ENCODE results near the gene LRIT1. TPM values are rescaled to one million over a fixed set of nuclear protein-coding genes. Genes with fewer than 3 reads are reported as not detected.

LRIT1 gene
- total and polyA plus RNA-seq, 8 donors: not detected

DNA sequence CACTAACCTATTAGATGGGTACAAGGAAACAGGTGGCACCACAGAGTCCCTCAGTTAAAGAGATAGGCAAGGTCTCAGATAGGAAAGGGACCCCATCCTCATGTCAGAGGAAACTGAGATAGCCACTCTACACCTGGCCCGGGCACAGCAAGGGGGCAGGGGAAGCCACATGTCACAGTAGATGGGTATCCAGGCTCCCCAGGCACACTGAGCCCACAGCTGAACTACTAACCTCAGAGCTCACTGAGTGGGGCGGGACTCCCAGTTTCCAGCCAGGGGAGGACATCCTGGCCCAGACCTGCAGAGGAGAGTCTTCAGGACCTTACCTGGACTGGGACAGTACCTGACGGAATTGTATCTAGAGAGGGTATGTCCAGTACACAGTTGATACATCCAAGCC is 50.7 kb downstream of the LRIT1 start:
- Histone ChIP-seq H3K4me3 (no peak overlapping the region), H3K4me1 (peaks cover 9 to 18% (median 17%) of the 10 kb centered on the region in 4 donors), H3K27me3 (peaks cover 0 to 74% (median 25%) of the 10 kb centered on the region in 3 donors), H3K9me3 (no peaks in the 10 kb centered on the region), H3K36me3 (no peaks in the 10 kb centered on the region), H3K27ac (no peak overlapping the region)
- WGBS, 5 donors: 72 to 92% (median 81%) methylated on average over 3 of the region's 3 CpGs
- intact Hi-C loops (cut with DNase I; ENCODE audit: low total_unique reads): no loop called here
- no peak for DNase-seq
- TF ChIP-seq POLR2A (IDR thresholded peaks at IDR 0.05) (no peak), EP300 (IDR thresholded peaks at IDR 0.05) (no peak), POLR2AphosphoS5 (IDR thresholded peaks at IDR 0.05) (no peak)
- TF ChIP-seq, protein P1, sequence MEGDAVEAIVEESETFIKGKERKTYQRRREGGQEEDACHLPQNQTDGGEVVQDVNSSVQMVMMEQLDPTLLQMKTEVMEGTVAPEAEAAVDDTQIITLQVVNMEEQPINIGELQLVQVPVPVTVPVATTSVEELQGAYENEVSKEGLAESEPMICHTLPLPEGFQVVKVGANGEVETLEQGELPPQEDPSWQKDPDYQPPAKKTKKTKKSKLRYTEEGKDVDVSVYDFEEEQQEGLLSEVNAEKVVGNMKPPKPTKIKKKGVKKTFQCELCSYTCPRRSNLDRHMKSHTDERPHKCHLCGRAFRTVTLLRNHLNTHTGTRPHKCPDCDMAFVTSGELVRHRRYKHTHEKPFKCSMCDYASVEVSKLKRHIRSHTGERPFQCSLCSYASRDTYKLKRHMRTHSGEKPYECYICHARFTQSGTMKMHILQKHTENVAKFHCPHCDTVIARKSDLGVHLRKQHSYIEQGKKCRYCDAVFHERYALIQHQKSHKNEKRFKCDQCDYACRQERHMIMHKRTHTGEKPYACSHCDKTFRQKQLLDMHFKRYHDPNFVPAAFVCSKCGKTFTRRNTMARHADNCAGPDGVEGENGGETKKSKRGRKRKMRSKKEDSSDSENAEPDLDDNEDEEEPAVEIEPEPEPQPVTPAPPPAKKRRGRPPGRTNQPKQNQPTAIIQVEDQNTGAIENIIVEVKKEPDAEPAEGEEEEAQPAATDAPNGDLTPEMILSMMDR (IDR thresholded peaks at IDR 0.05): no peak

DNA sequence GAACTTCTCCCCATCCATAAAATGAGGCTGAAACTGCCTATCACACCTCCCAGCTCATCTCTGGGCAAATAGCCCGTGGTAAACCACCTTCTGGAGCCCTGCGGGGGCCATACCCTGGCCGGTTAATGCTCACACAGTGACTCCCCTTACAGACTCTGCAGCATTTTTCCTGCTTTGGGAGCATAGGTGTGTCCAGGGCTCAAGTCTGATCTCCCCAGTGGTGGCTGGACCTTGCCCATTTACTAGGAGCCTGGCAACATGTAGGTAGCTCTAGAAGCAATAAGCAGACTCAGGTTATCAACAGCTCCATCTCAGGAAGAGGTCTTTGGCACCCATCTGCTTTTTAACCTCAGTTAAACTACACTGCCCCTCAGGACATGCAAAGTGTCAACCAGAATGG is 52.5 kb downstream of the LRIT1 start:
- TF ChIP-seq, protein P1 (IDR thresholded peaks at IDR 0.05): no peak
- TF ChIP-seq POLR2AphosphoS5 (IDR thresholded peaks at IDR 0.05) (no peak), POLR2A (IDR thresholded peaks at IDR 0.05) (no peak), EP300 (IDR thresholded peaks at IDR 0.05) (no peak)
- Histone ChIP-seq H3K27me3 (peaks cover 0 to 70% (median 12%) of the 10 kb centered on the region in 3 donors), H3K27ac (no peak overlapping the region), H3K4me1 (peaks cover 0 to under 1% (median 0%) of the 10 kb centered on the region in 4 donors), H3K4me3 (no peak overlapping the region), H3K9me3 (no peaks in the 10 kb centered on the region), H3K36me3 (no peaks in the 10 kb centered on the region)
- no peak for DNase-seq
- intact Hi-C loops (cut with DNase I; ENCODE audit: low total_unique reads): no loop called here
- 53 to 70% (median 67%) methylated on average over 3 of the region's 3 CpGs for WGBS, 5 donors

DNA sequence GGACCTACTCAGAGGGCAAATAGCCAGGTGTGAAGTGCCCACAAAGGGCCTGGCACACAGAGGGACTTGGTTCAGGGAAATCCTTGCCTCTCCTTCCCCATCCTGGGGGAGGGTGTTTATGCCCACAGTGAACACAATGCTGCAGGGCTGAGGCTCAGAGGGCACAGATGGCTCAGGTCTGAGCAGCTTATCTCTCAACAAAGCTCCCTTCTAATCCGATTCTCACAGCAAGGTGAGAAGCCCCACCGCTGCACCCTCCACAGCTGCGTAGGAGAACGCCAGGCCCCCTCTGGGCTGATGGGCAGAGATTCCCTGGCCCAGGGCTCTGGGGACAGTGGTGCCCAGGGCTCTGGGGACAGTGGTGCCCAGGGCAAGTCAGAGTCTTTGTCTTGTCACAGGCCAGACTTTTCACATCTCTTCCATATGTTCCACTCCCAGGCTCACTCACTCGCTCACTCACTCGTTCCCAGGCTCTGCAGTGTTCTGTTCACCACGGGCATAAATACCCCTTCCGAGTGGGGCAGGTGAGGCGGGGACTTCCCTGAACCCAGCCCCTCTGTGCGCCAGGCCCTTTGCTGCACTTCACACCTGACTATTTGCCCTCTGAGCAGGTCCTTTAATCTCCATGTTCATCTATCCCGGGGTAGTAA is 55.7 kb downstream of the LRIT1 start:
- Histone ChIP-seq H3K4me1 (no peaks in the 10 kb centered on the region), H3K4me3 (no peak overlapping the region), H3K27ac (no peak overlapping the region), H3K27me3 (peaks cover 0 to 42% (median 5%) of the 10 kb centered on the region in 3 donors), H3K9me3 (no peaks in the 10 kb centered on the region), H3K36me3 (no peaks in the 10 kb centered on the region)
- 54 to 60% (median 57%) methylated on average over 11 of the region's 11 CpGs for WGBS, 5 donors
- DNase-seq: no peak
- intact Hi-C loops (cut with DNase I; ENCODE audit: low total_unique reads): no loop called here
- TF ChIP-seq EP300 (IDR thresholded peaks at IDR 0.05): no peak
- TF ChIP-seq POLR2AphosphoS5 (IDR thresholded peaks at IDR 0.05): no peak
- TF ChIP-seq, protein P1 (IDR thresholded peaks at IDR 0.05): no peak
- no peak for TF ChIP-seq POLR2A (IDR thresholded peaks at IDR 0.05)

DNA sequence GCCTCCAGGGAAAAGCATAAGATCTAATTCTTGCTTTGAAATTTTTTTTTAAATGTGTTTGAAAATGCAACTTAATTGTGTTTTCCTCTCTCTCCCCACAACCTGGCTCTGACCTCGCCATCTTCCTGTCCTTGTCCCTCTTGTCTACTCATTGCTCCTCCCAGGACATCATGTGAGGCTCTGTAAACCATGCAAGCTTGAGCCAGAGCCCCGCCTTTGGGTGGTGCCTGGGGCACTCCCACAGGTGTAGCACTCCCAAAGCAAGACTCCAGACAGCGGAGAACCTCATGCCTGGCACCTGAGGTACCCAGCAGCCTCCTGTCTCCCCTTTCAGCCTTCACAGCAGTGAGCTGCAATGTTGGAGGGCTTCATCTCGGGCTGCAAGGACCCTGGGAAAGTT is 56.8 kb downstream of the LRIT1 start:
- no peak overlapping the region for H3K4me3 ChIP-seq
- intact Hi-C loops (cut with DNase I; ENCODE audit: low total_unique reads): no loop called here
- H3K36me3 ChIP-seq: no peaks in the 10 kb centered on the region
- peaks cover 0 to 36% (median 5%) of the 10 kb centered on the region in 3 donors for H3K27me3 ChIP-seq
- TF ChIP-seq EP300 (IDR thresholded peaks at IDR 0.05) (no peak), POLR2A (IDR thresholded peaks at IDR 0.05) (no peak), POLR2AphosphoS5 (IDR thresholded peaks at IDR 0.05) (no peak)
- TF ChIP-seq, protein P1 (IDR thresholded peaks at IDR 0.05): no peak
- no peak overlapping the region for H3K27ac ChIP-seq
- no peaks in the 10 kb centered on the region for H3K9me3 ChIP-seq
- no peak for DNase-seq
- H3K4me1 ChIP-seq: no peaks in the 10 kb centered on the region
- 52 to 63% (median 59%) methylated on average over 4 of the region's 4 CpGs for WGBS, 5 donors
